B cell (primary cell): ENCODE measurements around the gene PTPRC. TPM values are rescaled to one million over a fixed set of nuclear protein-coding genes. Genes with fewer than 3 reads are reported as not detected.
A peak's percentile ranks its signal among the peaks of the same experiment; 100 is the strongest.

Source experiments
- ATAC-seq: fragments of 200-7000 bp; cut with Tn5 transposase; one replicate; pipeline ENCODE4 v1.10.0; 2021; ENCODE audit warnings: low read depth, mild to moderate bottlenecking, moderate number of reproducible peaks, moderate library complexity
- CTCF ChIA-PET: fragments of 350-600 bp; sonication (Branson Sonifier 250); formaldehyde crosslinking; loops from one replicate; lab custom pipeline; 2021; ENCODE audit warnings: antibody characterized with exemption, inconsistent platforms; lab: Charles Lee
- POLR2A ChIA-PET: fragments of 350-600 bp; sonication (Branson Sonifier 250); formaldehyde crosslinking; loops from one replicate; lab custom pipeline; 2021; ENCODE audit warnings: antibody characterized with exemption; lab: Charles Lee
- DNase-seq: peaks from one replicate; pipeline ENCODE4 v3.0.0; 2013
- H2AFZ ChIP-seq: 2 replicates; pipeline ENCODE4 v1.6.1; 2012; ENCODE audit warnings: mild to moderate bottlenecking, low read depth, low read length; ENCODE audit not compliant: insufficient read depth, poor library complexity, severe bottlenecking
- H3K27ac ChIP-seq, 2 donors: 1 replicate in 1 of 2; 2 replicates in 1 of 2; pipeline ENCODE4 v1.5.1; 2012 to 2013; ENCODE audit warnings: low read length in 2 of 2, mild to moderate bottlenecking in 2 of 2, moderate library complexity in 1 of 2
- H3K27me3 ChIP-seq, 4 experiments: fragments of 200-600 bp in 1 of 4; sonication (generic) in 1 of 4; replicated peaks in 1 of 4; 1 replicate in 2 of 4; 2 replicates in 2 of 4; pipeline versions ENCODE4 v1.6.1 to v1.7.0; 2013 to 2016; ENCODE audit warnings: low read length in 3 of 4, mild to moderate bottlenecking in 2 of 4, mixed read lengths in 1 of 4, moderate library complexity in 1 of 4; ENCODE audit not compliant: insufficient read depth in 4 of 4, control insufficient read depth in 3 of 4; ENCODE audit errors: control extremely low read depth in 1 of 4
- H3K36me3 ChIP-seq, 2 experiments: replicated peaks in 1 of 2; 1 replicate in 1 of 2; 2 replicates in 1 of 2; pipeline versions ENCODE4 v1.6.1 to v1.7.1; 2013; ENCODE audit warnings: low read length in 1 of 2; ENCODE audit not compliant: insufficient read depth in 2 of 2, control insufficient read depth in 1 of 2; ENCODE audit errors: control extremely low read depth in 1 of 2, extremely low read depth in 1 of 2
- H3K4me1 ChIP-seq, 2 donors: fragments of 200-600 bp in 1 of 2; sonication (generic) in 1 of 2; 1 replicate in 1 of 2; 2 replicates in 1 of 2; pipeline versions ENCODE4 v1.5.1 to v1.6.1; 2013 to 2017; ENCODE audit warnings: low read length in 2 of 2; ENCODE audit not compliant: control insufficient read depth in 2 of 2, insufficient read depth in 2 of 2
- H3K4me2 ChIP-seq: replicated peaks from 2 replicates; pipeline ENCODE3; 2012; ENCODE audit warnings: mild to moderate bottlenecking, low read depth, low read length; ENCODE audit not compliant: poor library complexity, severe bottlenecking
- H3K4me3 ChIP-seq, 5 experiments: fragments of 200-600 bp in 1 of 5; sonication (generic) in 1 of 5; 1 replicate in 3 of 5; 2 replicates in 2 of 5; pipeline versions ENCODE4 v1.5.1 to v1.7.0; 2011 to 2016; ENCODE audit warnings: low read length in 4 of 5, mild to moderate bottlenecking in 4 of 5, low read depth in 2 of 5, control low read depth in 1 of 5, moderate library complexity in 1 of 5; ENCODE audit not compliant: insufficient read depth in 1 of 5; ENCODE audit errors: control extremely low read depth in 1 of 5, extremely low read depth in 1 of 5
- H3K79me2 ChIP-seq: fragments of 200-600 bp; sonication (generic); one replicate; pipeline ENCODE4 v1.6.0; 2016; ENCODE audit warnings: low read length; ENCODE audit not compliant: control insufficient read depth, insufficient read depth
- H3K9ac ChIP-seq: fragments of 200-600 bp; sonication (generic); 2 replicates; pipeline ENCODE4 v1.6.1; 2017; ENCODE audit warnings: mild to moderate bottlenecking, low read length, moderate library complexity
- H3K9me3 ChIP-seq, 3 donors: one replicate each; pipeline versions ENCODE4 v1.6.1 to v1.7.1; 2013; ENCODE audit warnings: low read length in 2 of 3; ENCODE audit not compliant: control insufficient read depth in 2 of 3, insufficient read depth in 1 of 3; ENCODE audit errors: control extremely low read depth in 1 of 3
- H4K20me1 ChIP-seq: 2 replicates; pipeline ENCODE4 v1.6.0; 2012; ENCODE audit warnings: mild to moderate bottlenecking, low read length; ENCODE audit not compliant: insufficient read depth, control insufficient read depth, poor library complexity, severe bottlenecking
- H3K27ac Mint-ChIP-seq: one replicate; pipeline ENCODE4 v1.8.0; 2021; ENCODE audit warnings: mixed read lengths
- H3K27me3 Mint-ChIP-seq: one replicate; pipeline ENCODE4 v1.8.0; 2021; ENCODE audit warnings: mixed read lengths
- H3K4me1 Mint-ChIP-seq: one replicate; pipeline ENCODE4 v1.8.0; 2021; ENCODE audit warnings: mixed read lengths
- H3K4me3 Mint-ChIP-seq: one replicate; pipeline ENCODE4 v1.8.0; 2021; ENCODE audit warnings: mixed read lengths
- H3K9me3 Mint-ChIP-seq: one replicate; pipeline ENCODE4 v1.8.0; 2022; ENCODE audit warnings: mixed read lengths; ENCODE audit not compliant: insufficient read depth
- EZH2 ChIP-seq: IDR thresholded peaks from 2 replicates; pipeline ENCODE4 v1.6.1; 2012; ENCODE audit warnings: borderline replicate concordance, low read depth, mild to moderate bottlenecking, moderate library complexity, low read length; ENCODE audit not compliant: insufficient read depth, poor library complexity, severe bottlenecking
- WGBS: methylation state at CpG from one replicate; pipeline ENCODE4 v1.1.5; 2013; ENCODE audit warnings: missing lambda C conversion rate; ENCODE audit not compliant: insufficient coverage; 5-methylcytosine and 5-hydroxymethylcytosine counted together
- intact Hi-C: fragments of 100-400 bp; cut with micrococcal nuclease; formaldehyde crosslinking; loops from one replicate; pipeline ENCODE4 v1.10.0; 2022
- polyA plus RNA-seq: library from polyadenylated mRNA; depleted of rRNA; stranded (reverse); fragments of >200 nt; gene quantifications from 2 replicates; pipeline ENCODE4 v1.2.3, GENCODE V29; 2012
- total RNA-seq, 2 donors: library from RNA; stranded (reverse); fragments of 120-200 nt in 1 of 2; gene quantifications; 1 replicate in 1 of 2; 2 replicates in 1 of 2; pipeline versions ENCODE4 v1.2.3 to v1.2.4, GENCODE V29; 2013 to 2022
- TF ChIP-seq, protein P1 (sequence below): fragments of 200-600 bp; IDR thresholded peaks from one replicate; pipeline ENCODE4 v1.8.0; 2022; ENCODE audit warnings: antibody characterized with exemption, mild to moderate bottlenecking

Gene PTPRC
- total and polyA plus RNA-seq, 2 donors (not counting 1 experiment from before 2014, with no cell fraction given) = 151 to 543 TPM

DNA sequence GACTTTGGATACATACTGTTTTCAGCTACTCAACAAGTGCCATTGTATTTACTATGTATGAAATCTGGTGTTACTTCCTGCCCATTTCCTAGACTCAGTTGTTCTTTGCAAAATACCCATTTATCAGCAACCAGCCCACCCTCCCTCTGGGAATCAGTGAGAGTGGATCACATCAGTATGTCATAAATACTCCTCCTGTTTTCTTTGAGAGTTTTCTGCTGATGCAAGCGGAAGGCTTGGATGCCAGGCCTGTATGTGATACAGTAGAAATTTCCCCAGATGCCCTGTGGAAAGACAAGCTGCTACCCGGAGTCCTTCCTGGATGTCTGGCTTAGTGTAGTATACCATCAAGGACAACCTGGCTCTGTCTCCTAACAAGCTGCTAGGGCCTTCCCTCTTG, 2.4 kb upstream of the PTPRC start:
- H4K20me1 ChIP-seq = no peaks in the 10 kb centered on the region
- intact Hi-C loops = no loop called here
- no peak for DNase-seq
- H3K27ac Mint-ChIP-seq = peak overlapping the region; percentile 93
- H3K27ac ChIP-seq = peak overlapping the region; percentile 39 to 94
- H3K4me3 Mint-ChIP-seq = peak overlapping the region; percentile 40
- no peak overlapping the region for H3K4me3 ChIP-seq
- H3K27me3 ChIP-seq = no peaks in the 10 kb centered on the region
- H3K79me2 ChIP-seq = peaks cover 84% of the 10 kb centered on the region
- ChIA-PET CTCF (interaction anchor here (0.5 to 8.3 kb wide), 6 partner anchors 14 to 50 kb away, joined by 4 to 93 read pairs (median 4); no protein-coding TSS in a partner anchor), POLR2A (interaction anchor here (0.9 to 8.5 kb wide), 2 partner anchors 14 to 37 kb away, joined by 3 to 81 read pairs; no protein-coding TSS in a partner anchor)
- peaks cover 0 to 3% of the 10 kb centered on the region in 2 experiments for H3K36me3 ChIP-seq
- no peak for ATAC-seq
- peaks cover 63 to 66% of the 10 kb centered on the region in 2 donors for H3K4me1 ChIP-seq
- peak overlapping the region; percentile 83 for H3K4me2 ChIP-seq
- H3K9me3 Mint-ChIP-seq = peaks cover 3% of the 10 kb centered on the region
- peak overlapping the region; percentile 7 for H3K9ac ChIP-seq
- TF ChIP-seq, protein P1, sequence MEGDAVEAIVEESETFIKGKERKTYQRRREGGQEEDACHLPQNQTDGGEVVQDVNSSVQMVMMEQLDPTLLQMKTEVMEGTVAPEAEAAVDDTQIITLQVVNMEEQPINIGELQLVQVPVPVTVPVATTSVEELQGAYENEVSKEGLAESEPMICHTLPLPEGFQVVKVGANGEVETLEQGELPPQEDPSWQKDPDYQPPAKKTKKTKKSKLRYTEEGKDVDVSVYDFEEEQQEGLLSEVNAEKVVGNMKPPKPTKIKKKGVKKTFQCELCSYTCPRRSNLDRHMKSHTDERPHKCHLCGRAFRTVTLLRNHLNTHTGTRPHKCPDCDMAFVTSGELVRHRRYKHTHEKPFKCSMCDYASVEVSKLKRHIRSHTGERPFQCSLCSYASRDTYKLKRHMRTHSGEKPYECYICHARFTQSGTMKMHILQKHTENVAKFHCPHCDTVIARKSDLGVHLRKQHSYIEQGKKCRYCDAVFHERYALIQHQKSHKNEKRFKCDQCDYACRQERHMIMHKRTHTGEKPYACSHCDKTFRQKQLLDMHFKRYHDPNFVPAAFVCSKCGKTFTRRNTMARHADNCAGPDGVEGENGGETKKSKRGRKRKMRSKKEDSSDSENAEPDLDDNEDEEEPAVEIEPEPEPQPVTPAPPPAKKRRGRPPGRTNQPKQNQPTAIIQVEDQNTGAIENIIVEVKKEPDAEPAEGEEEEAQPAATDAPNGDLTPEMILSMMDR = no peak
- no peak for TF ChIP-seq EZH2
- H2AFZ ChIP-seq = peak overlapping the region; percentile 53
- H3K9me3 ChIP-seq = peaks cover 0 to 5% (median 0%) of the 10 kb centered on the region in 3 donors
- 100% methylated on average over 1 of the region's 2 CpGs for WGBS
- peaks cover 64% of the 10 kb centered on the region for H3K4me1 Mint-ChIP-seq
- no peaks in the 10 kb centered on the region for H3K27me3 Mint-ChIP-seq

DNA sequence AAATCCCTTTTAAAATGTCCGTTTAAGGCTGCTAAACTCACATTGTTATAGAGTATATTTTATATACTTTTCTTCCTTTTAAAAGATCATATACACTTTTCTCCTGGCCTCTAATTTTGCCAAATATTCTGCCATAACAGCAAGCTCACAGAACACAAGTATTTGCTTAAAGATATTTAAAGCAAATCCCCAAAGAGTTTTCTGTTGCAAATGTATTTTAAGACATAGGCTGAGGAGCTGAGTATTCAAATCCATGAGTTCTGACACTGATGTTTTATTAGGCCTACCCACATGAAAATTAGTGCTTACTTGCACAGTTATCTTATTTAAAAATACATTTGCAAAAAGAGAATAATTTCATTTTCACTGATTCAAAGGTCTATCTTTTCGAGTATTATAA, 1.7 kb upstream of the PTPRC start:
- Histone ChIP-seq H3K4me1 (peaks cover 58 to 59% of the 10 kb centered on the region in 2 donors), H3K27me3 (no peaks in the 10 kb centered on the region), H3K27ac (peak overlapping the region; percentile 11 to 94), H3K36me3 (peaks cover 0 to 10% of the 10 kb centered on the region in 2 experiments), H3K4me2 (peak overlapping the region; percentile 83), H4K20me1 (peaks cover 3% of the 10 kb centered on the region), H2AFZ (peak overlapping the region; percentile 53), H3K4me3 (no peak overlapping the region), H3K79me2 (peaks cover 87% of the 10 kb centered on the region), H3K9me3 (peaks cover 0 to 5% (median 0%) of the 10 kb centered on the region in 3 donors), H3K9ac (peak overlapping the region; percentile 7)
- Mint-ChIP-seq H3K4me1 (peaks cover 61% of the 10 kb centered on the region), H3K27me3 (no peaks in the 10 kb centered on the region), H3K4me3 (peak overlapping the region; percentile 65), H3K9me3 (peaks cover 3% of the 10 kb centered on the region), H3K27ac (peak overlapping the region; percentile 93)
- DNase-seq (no peak), ATAC-seq (no peak)
- intact Hi-C loops = no loop called here
- no CpG with 5 or more reads among the region's 2 CpGs for WGBS
- no peak for TF ChIP-seq EZH2
- TF ChIP-seq, protein P1 = no peak
- ChIA-PET CTCF (interaction anchor here (0.5 to 8.3 kb wide), 8 partner anchors 15 to 362 kb away, joined by 3 to 93 read pairs (median 4); no protein-coding TSS in a partner anchor), POLR2A (interaction anchor here (0.9 to 8.5 kb wide), 3 partner anchors 15 to 42 kb away, joined by 3 to 81 read pairs (median 9); no protein-coding TSS in a partner anchor)
